ENCODE measurements around the gene ALB.

The ALB gene

GRCh38 chr4:73451981-73452747 is 48.1 kb downstream of the ALB start:
- DNase-seq (ENCODE audit: low read depth), result no peak

GRCh38 chr4:73452953-73453700 is 49.0 kb downstream of the ALB start:
- no peak for DNase-seq (ENCODE audit: low read depth)

- no peak for DNase-seq (ENCODE audit: low read depth)
Observed at GRCh38 chr4:73453701-73454005, 49.6 kb downstream of the ALB start.

GRCh38 chr4:73454920-73455319 is 50.8 kb downstream of the ALB start:
- DNase-seq (ENCODE audit: low read depth), result no peak

- DNase-seq (ENCODE audit: low read depth), result no peak
Observed at GRCh38 chr4:73456177-73457022, 52.3 kb downstream of the ALB start.

- no peak for DNase-seq (ENCODE audit: low read depth)
Observed at GRCh38 chr4:73458184-73459047, 54.3 kb downstream of the ALB start.

GRCh38 chr4:73459048-73459421 is 54.9 kb downstream of the ALB start:
- no peak for DNase-seq (ENCODE audit: low read depth)

- DNase-seq (ENCODE audit: low read depth), result no peak
Observed at GRCh38 chr4:73460913-73461522, 56.9 kb downstream of the ALB start.

GRCh38 chr4:73468170-73468569 is 64.1 kb downstream of the ALB start:
- no peak for DNase-seq (ENCODE audit: low read depth)

GRCh38 chr4:73470728-73471127 is 66.6 kb downstream of the ALB start:
- DNase-seq (ENCODE audit: low read depth), result no peak

Measured in ELR (cell line).